NB4 (cell line): ENCODE measurements around the gene TNS2.

ENCODE experiments used
- MAX ChIP-seq: IDR thresholded peaks from 2 replicates; pipeline ENCODE4 v1.6.1; 2011; ENCODE audit warnings: low read depth, low read length
- POLR2A ChIP-seq: IDR thresholded peaks from 2 replicates; pipeline ENCODE4 v1.6.1; 2011; ENCODE audit warnings: mild to moderate bottlenecking; ENCODE audit not compliant: insufficient read length; ENCODE audit errors: extremely low read depth
- TF ChIP-seq, protein P1 (sequence below): IDR thresholded peaks from one replicate; pipeline ENCODE4 v1.5.1; 2012; ENCODE audit warnings: low read depth, low read length

DNA sequence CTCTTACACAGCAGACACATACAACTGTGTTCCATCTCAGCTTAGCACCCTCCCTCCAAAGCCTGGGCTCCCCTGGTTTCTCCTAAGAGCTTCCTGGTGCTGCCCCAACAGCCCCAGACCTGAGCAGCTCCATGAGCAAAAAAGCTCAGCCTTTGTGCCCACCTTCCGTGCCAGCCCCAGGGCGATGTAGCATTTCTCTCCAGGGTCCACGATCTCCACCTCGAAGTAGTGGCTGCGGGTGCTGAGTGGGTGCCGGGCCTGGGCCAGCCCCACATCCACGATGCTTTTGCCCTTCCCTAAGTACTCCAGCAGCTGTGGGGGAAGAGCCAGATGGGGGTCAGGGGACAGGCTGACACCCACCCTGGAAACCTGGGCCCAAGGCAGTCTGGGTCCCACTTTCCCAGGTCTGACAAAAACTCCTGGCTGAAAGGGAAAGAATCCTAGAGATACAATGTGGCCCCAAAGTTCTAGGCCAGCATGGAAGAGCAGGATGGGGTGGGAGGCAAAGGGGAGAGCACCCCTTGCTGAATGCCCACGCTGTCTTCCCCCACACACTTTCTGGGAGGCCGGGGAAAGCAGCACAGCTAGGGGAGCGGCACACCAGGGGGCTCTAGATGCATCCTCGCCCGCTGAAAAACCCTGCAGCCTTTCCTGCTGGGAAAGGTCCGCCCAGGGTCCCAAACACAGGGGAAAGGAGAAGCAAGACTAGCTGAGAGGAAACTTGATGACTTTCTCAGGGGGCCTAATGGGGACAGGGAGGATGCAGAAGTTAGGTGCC is 18.3 kb downstream of the TNS2 start:
- TF ChIP-seq MAX (no peak), POLR2A (no peak)
- TF ChIP-seq, protein P1, sequence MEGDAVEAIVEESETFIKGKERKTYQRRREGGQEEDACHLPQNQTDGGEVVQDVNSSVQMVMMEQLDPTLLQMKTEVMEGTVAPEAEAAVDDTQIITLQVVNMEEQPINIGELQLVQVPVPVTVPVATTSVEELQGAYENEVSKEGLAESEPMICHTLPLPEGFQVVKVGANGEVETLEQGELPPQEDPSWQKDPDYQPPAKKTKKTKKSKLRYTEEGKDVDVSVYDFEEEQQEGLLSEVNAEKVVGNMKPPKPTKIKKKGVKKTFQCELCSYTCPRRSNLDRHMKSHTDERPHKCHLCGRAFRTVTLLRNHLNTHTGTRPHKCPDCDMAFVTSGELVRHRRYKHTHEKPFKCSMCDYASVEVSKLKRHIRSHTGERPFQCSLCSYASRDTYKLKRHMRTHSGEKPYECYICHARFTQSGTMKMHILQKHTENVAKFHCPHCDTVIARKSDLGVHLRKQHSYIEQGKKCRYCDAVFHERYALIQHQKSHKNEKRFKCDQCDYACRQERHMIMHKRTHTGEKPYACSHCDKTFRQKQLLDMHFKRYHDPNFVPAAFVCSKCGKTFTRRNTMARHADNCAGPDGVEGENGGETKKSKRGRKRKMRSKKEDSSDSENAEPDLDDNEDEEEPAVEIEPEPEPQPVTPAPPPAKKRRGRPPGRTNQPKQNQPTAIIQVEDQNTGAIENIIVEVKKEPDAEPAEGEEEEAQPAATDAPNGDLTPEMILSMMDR, result no peak
